Suprapubic skin (tissue), 4 donors: ENCODE measurements around the gene GTF2A1L.

Experiments
- POLR2A ChIP-seq, 2 donors: fragments of 450-650 bp; IDR thresholded peaks; one replicate each; pipeline ENCODE4 v1.6.1; 2017; ENCODE audit warnings: antibody characterized with exemption in 2 of 2, mild to moderate bottlenecking in 2 of 2, moderate library complexity in 2 of 2
- POLR2AphosphoS5 ChIP-seq, 3 donors: sonication (generic); formaldehyde crosslinking; IDR thresholded peaks; one replicate each; pipeline ENCODE4 v1.6.1; 2017; ENCODE audit warnings: antibody characterized with exemption in 3 of 3

GRCh38 chr2:48721158-48721557 is 103.5 kb downstream of the GTF2A1L start:
- no peak for TF ChIP-seq POLR2A (IDR thresholded peaks at IDR 0.05)
- no peak for TF ChIP-seq POLR2AphosphoS5 (IDR thresholded peaks at IDR 0.05)
